GM12878 (cell line): Measurements from ENCODE around the gene MT3. TPM values are rescaled to one million over a fixed set of nuclear protein-coding genes. Genes with fewer than 3 reads are reported as not detected.
"Not testable (repeated sequence)": the region's sequence is repeated elsewhere in the genome, so short reads cannot be mapped to it uniquely, and the experiment has no call there.

ENCODE experiments used
- ATAC-seq: fragments of 200-7000 bp; cut with Tn5 transposase; 3 replicates; pipeline ENCODE4 v1.9.1; 2020; ENCODE audit warnings: mild to moderate bottlenecking, moderate library complexity
- BruUV-seq: library from RNA; stranded (reverse); fragments of 400-500 nt; replicated peaks from 2 replicates; lab custom pipeline; 2021; lab: Mats Ljungman, UMichigan
- CTCF ChIA-PET: fragments of 300-600 bp; sonication (Branson Sonifier 250); formaldehyde crosslinking; extraction: SDS; loops from one replicate; lab custom pipeline; 2021; ENCODE audit warnings: inconsistent platforms; lab: Yijun Ruan, JAX
- POLR2A ChIA-PET: fragments of 350-600 bp; formaldehyde crosslinking; extraction: SDS; loops from one replicate; lab custom pipeline; 2021; ENCODE audit warnings: inconsistent platforms; lab: Charles Lee
- RAD21 ChIA-PET: fragments of 300-600 bp; sonication (Branson Sonifier 250); formaldehyde crosslinking; loops from one replicate; lab custom pipeline; 2023; ENCODE audit warnings: antibody characterized with exemption; ENCODE audit not compliant: unreplicated experiment; lab: Charles Lee
- SMC1A ChIA-PET: fragments of 300-600 bp; sonication (Branson Sonifier 250); formaldehyde crosslinking; loops from one replicate; lab custom pipeline; 2023; ENCODE audit not compliant: unreplicated experiment, uncharacterized antibody; lab: Charles Lee
- DNase-seq: peaks from one replicate; pipeline ENCODE4 v3.0.0-alpha.2; 2011; ENCODE audit warnings: low read depth, low spot score
- FAIRE-seq: peaks from 3 replicates; lab custom pipeline; 2011; peaks lifted over from hg19 to GRCh38; lab: Jason Lieb, UNC
- H2AFZ ChIP-seq: 2 replicates; pipeline ENCODE4 v1.6.0; 2011; ENCODE audit warnings: low read depth, low read length, control low read depth; ENCODE audit not compliant: control insufficient read depth
- H3K27ac ChIP-seq: 2 replicates; pipeline ENCODE4 v1.5.1; 2011; ENCODE audit warnings: control low read depth; ENCODE audit not compliant: control insufficient read depth, insufficient read depth
- H3K27me3 ChIP-seq, 2 experiments: replicated peaks in 1 of 2; 2 replicates each; pipeline versions ENCODE4 v1.6.0 to v1.6.1; 2011; ENCODE audit warnings: low read length in 1 of 2; ENCODE audit not compliant: control insufficient read depth in 2 of 2, insufficient read depth in 2 of 2
- H3K36me3 ChIP-seq, 2 experiments: 2 replicates each; pipeline ENCODE4 v1.5.1; 2011; ENCODE audit warnings: low read length in 1 of 2; ENCODE audit not compliant: control insufficient read depth in 2 of 2, insufficient read depth in 2 of 2
- H3K4me1 ChIP-seq: 2 replicates; pipeline ENCODE4 v1.6.1; 2011; ENCODE audit warnings: mild to moderate bottlenecking, low read length, moderate library complexity, mixed read lengths; ENCODE audit not compliant: control insufficient read depth, insufficient read depth
- H3K4me2 ChIP-seq: 2 replicates; pipeline ENCODE4 v1.6.0; 2011; ENCODE audit warnings: control low read depth; ENCODE audit not compliant: control insufficient read depth, insufficient read depth
- H3K4me3 ChIP-seq: fragments of 200-600 bp; sonication (generic); 2 replicates; pipeline ENCODE4 v1.5.1; 2016
- H3K79me2 ChIP-seq: 2 replicates; pipeline ENCODE4 v1.6.0; 2011; ENCODE audit warnings: low read length; ENCODE audit not compliant: control insufficient read depth, insufficient read depth
- H3K9ac ChIP-seq: 2 replicates; pipeline ENCODE4 v1.8.0; 2011; ENCODE audit warnings: low read length, control low read depth, mixed read lengths; ENCODE audit not compliant: control insufficient read depth, insufficient read depth
- H3K9me3 ChIP-seq: replicated peaks from 3 replicates; pipeline ENCODE4 v1.5.1; 2011; ENCODE audit warnings: mild to moderate bottlenecking, low read length; ENCODE audit not compliant: control insufficient read depth, insufficient read depth
- H4K20me1 ChIP-seq: 2 replicates; pipeline ENCODE4 v1.6.0; 2011; ENCODE audit not compliant: control insufficient read depth, insufficient read depth
- BCL11A ChIP-seq: IDR thresholded peaks from 2 replicates; pipeline ENCODE4 v1.6.1; 2011; ENCODE audit warnings: low read depth, low read length
- BMI1 ChIP-seq: fragments of 450-650 bp; IDR thresholded peaks from 2 replicates; pipeline ENCODE4 v1.6.1; 2016; ENCODE audit warnings: mild to moderate bottlenecking, moderate library complexity, borderline replicate concordance
- FOXK2 ChIP-seq: fragments of 450-650 bp; IDR thresholded peaks from 2 replicates; pipeline ENCODE4 v1.6.1; 2017; ENCODE audit warnings: mild to moderate bottlenecking, moderate library complexity
- JUNB ChIP-seq: IDR thresholded peaks from 2 replicates; pipeline ENCODE4 v1.6.1; 2016; ENCODE audit warnings: antibody characterized with exemption, mild to moderate bottlenecking
- JUND ChIP-seq: IDR thresholded peaks from 2 replicates; pipeline ENCODE4 v1.6.1; 2012; ENCODE audit warnings: low read depth, mild to moderate bottlenecking, low read length, improper control_type of control experiment, moderate library complexity
- KLF5 ChIP-seq: fragments of 450-650 bp; IDR thresholded peaks from 2 replicates; pipeline ENCODE4 v1.6.1; 2014; ENCODE audit warnings: mild to moderate bottlenecking; ENCODE audit not compliant: partially characterized antibody
- NFIC ChIP-seq: IDR thresholded peaks from 2 replicates; pipeline ENCODE4 v1.6.1; 2012; ENCODE audit warnings: low read depth, mild to moderate bottlenecking, inconsistent platforms, low read length, moderate library complexity
- NR2C2 ChIP-seq: IDR thresholded peaks from 2 replicates; pipeline ENCODE4 v1.6.1; 2011; ENCODE audit warnings: borderline replicate concordance, low read depth; ENCODE audit not compliant: control insufficient read depth, insufficient read length
- RAD51 ChIP-seq: fragments of 450-650 bp; IDR thresholded peaks from 2 replicates; pipeline ENCODE4 v1.6.1; 2016; ENCODE audit warnings: moderate library complexity, mild to moderate bottlenecking, inconsistent platforms
- SKIL ChIP-seq: fragments of 450-650 bp; IDR thresholded peaks from 2 replicates; pipeline ENCODE4 v1.6.1; 2017; ENCODE audit warnings: mild to moderate bottlenecking, low read depth, inconsistent platforms; ENCODE audit not compliant: poor library complexity, severe bottlenecking
- SUZ12 ChIP-seq: fragments of 200-600 bp; sonication (generic); IDR thresholded peaks from one replicate; pipeline ENCODE4 v1.6.1; 2018; ENCODE audit warnings: antibody characterized with exemption, mild to moderate bottlenecking; ENCODE audit not compliant: unreplicated experiment
- WGBS: methylation state at CpG from one replicate; pipeline ENCODE4 v1.1.6; 2016; ENCODE audit warnings: low lambda C conversion rate; ENCODE audit not compliant: insufficient replicate concordance, insufficient coverage; ENCODE audit errors: missing lambda C conversion rate; 5-methylcytosine and 5-hydroxymethylcytosine counted together
- in situ Hi-C: fragments of 300-500 bp; cut with MboI; formaldehyde crosslinking; loops from 9 replicates; pipeline ENCODE4 v1.14.3; 2018; ENCODE audit warnings: mixed read lengths
- intact Hi-C: fragments of 100-400 bp; cut with micrococcal nuclease; formaldehyde crosslinking; loops from one replicate; pipeline ENCODE4 v1.14.2; 2022; ENCODE audit not compliant: unreplicated experiment
- polyA plus RNA-seq, 11 experiments: library from polyadenylated mRNA; depleted of rRNA in 4 of 11; unstranded in 6 of 11; stranded (reverse) in 5 of 11; fragments of >200 nt; fragmentation: Nextera tagmentation in 4 of 11; fragmentation: Illumina TruSeq in 1 of 11; extraction: Ambion mirVana in 4 of 11; extraction: Trizol in 1 of 11; gene quantifications; 1 replicate in 1 of 11; 2 replicates in 10 of 11; pipeline versions ENCODE4 v1.2.1 to v1.2.3, GENCODE V29; 2011 to 2016; ENCODE audit warnings: inconsistent platforms in 2 of 11, missing spikeins in 2 of 11, low read depth in 1 of 11
- total RNA-seq, 4 experiments: library from RNA; depleted of rRNA in 3 of 4; stranded (reverse); fragments of >200 nt in 3 of 4; fragmentation: Illumina TruSeq in 1 of 4; extraction: Trizol in 1 of 4; gene quantifications; 2 replicates each; pipeline versions ENCODE4 v1.2.1 to v1.2.3, GENCODE V29; 2013 to 2021

MT3 gene
- total and polyA plus RNA-seq, 10 of the 15 experiments (the other 5 are each of a cell fraction or from before 2014, with no cell fraction given): 0.41 TPM; not detected in 9

- H2AFZ ChIP-seq, ATAC-seq, H3K27me3 ChIP-seq, DNase-seq, BruUV-seq, H3K27ac ChIP-seq, FAIRE-seq, H3K79me2 ChIP-seq, H3K4me1 ChIP-seq, H4K20me1 ChIP-seq, H3K9me3 ChIP-seq, intact Hi-C loops, H3K4me2 ChIP-seq, H3K4me3 ChIP-seq, in situ Hi-C loops, H3K9ac ChIP-seq, H3K36me3 ChIP-seq, POLR2A ChIA-PET: not testable (repeated sequence)
- CTCF ChIA-PET: interaction anchor here (1.2 to 2.2 kb wide), 5 partner anchors 9 to 118 kb away, joined by 3 to 10 read pairs (median 4); no protein-coding TSS in a partner anchor
- WGBS: 76% methylated on average over 2 of the region's 2 CpGs
- SMC1A ChIA-PET: interaction anchor here (1.6 kb wide), 1 partner anchor 119 kb away, joined by 4 read pairs; no protein-coding TSS in a partner anchor
- RAD21 ChIA-PET: interaction anchor here (1.5 to 1.9 kb wide), 2 partner anchors 18 to 119 kb away, joined by 4 to 5 read pairs; no protein-coding TSS in a partner anchor
Measured at GRCh38 chr16:56582911-56583310, 6.4 kb upstream of the MT3 start.

DNA sequence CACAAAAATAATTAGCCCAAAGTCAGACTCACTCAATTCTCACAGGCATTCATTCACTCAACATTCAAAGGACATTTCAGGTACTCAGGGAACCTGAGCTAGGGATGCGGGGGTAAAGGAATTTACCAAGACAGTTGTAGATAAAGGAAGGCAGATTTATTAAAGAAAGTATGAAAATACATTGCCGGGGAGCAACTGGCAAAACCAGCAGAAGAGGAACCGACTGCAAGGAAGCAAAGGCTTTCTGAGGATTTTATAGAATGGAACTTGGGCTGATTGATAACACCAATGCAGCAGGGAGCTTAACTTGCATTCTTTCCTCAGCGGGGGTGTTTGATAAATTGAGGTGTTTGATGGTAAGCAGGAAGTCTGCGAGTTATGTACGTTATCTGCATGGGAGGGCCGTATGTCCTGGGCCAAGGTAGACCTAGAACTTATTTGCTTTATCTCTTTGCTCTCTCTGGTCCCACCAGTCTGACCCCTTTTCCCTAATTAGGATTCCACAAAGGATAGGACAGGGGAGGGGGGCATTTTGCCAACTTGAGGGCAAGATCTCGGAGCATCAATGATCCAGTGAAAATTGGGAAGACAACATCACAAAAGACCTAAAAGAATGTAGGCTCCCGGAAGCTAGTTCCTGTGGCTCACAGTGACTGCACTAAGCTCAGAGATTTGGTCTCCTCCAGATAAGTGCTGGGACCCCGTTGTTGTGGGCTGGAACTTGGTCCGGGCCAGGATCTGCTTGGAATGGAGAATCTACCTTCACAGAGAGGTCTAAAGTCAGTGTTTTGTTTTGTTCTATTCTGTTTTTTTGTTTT, 5.8 kb upstream of the MT3 start:
- Histone ChIP-seq H3K27ac (no peak overlapping the region), H3K4me3 (no peak overlapping the region), H4K20me1 (no peaks in the 10 kb centered on the region), H3K36me3 (no peaks in the 10 kb centered on the region), H2AFZ (no peak overlapping the region), H3K9ac (no peak overlapping the region), H3K27me3 (peaks cover 2 to 4% of the 10 kb centered on the region in 2 experiments; a peak in 1 of 4 replicates), H3K9me3 (no peaks in the 10 kb centered on the region), H3K79me2 (no peaks in the 10 kb centered on the region), H3K4me2 (no peak overlapping the region), H3K4me1 (no peaks in the 10 kb centered on the region)
- 27% methylated on average over 10 of the region's 11 CpGs for WGBS
- SMC1A ChIA-PET: interaction anchor here (1.6 kb wide), 1 partner anchor 119 kb away, joined by 4 read pairs; no protein-coding TSS in a partner anchor
- BruUV-seq: no TSS peak
- in situ Hi-C loops (no loop called here), intact Hi-C loops (no loop called here)
- ATAC-seq (no peak), DNase-seq (no peak), FAIRE-seq (no peak)
- CTCF ChIA-PET: interaction anchor here (1.5 to 2.2 kb wide), 4 partner anchors 8 to 118 kb away, joined by 3 to 10 read pairs (median 6); no protein-coding TSS in a partner anchor
- RAD21 ChIA-PET: interaction anchor here (1.9 kb wide), 1 partner anchor 17 kb away, joined by 5 read pairs; no protein-coding TSS in a partner anchor
- POLR2A ChIA-PET: no interaction called here
- TF ChIP-seq SKIL (no peak), RAD51 (no peak), NR2C2 (no peak), FOXK2 (no peak), SUZ12 (no peak), NFIC (no peak), JUNB (no peak), BCL11A (no peak), BMI1 (no peak), KLF5 (no peak), JUND (no peak)
